GM12891 (cell line): ENCODE measurements around the gene IQSEC3.

Experiments used
- PAX5 ChIP-seq: IDR thresholded peaks from 2 replicates; pipeline ENCODE4 v1.6.1; 2011; ENCODE audit warnings: low read length, moderate library complexity, mild to moderate bottlenecking; ENCODE audit not compliant: insufficient read depth, severe bottlenecking
- POLR2A ChIP-seq: IDR thresholded peaks from 2 replicates; pipeline ENCODE4 v1.6.1; 2011; ENCODE audit warnings: low read depth, low read length, control low read depth
- POLR2AphosphoS5 ChIP-seq: IDR thresholded peaks from 2 replicates; pipeline ENCODE4 v1.6.1; 2011; ENCODE audit warnings: low read depth, low read length, control low read depth
- TAF1 ChIP-seq: IDR thresholded peaks from 2 replicates; pipeline ENCODE4 v1.6.1; 2011; ENCODE audit warnings: low read depth, low read length, control low read depth

GRCh38 chr12:152440-152839, 85.9 kb downstream of the IQSEC3 start:
- no peak for TF ChIP-seq POLR2A
- TF ChIP-seq POLR2AphosphoS5: no peak
- no peak for TF ChIP-seq PAX5
- no peak for TF ChIP-seq TAF1
